MM.1S (cell line): Measurements from ENCODE around the gene GULP1.

ENCODE experiments used
- EZH2 ChIP-seq: fragments of 300-600 bp; sonication (generic); optimal IDR thresholded peaks from 2 replicates; pipeline ENCODE3; 2017; ENCODE audit warnings: low read depth, mild to moderate bottlenecking, antibody characterized with exemption, low read length, mixed read lengths
- EZH2phosphoT487 ChIP-seq: fragments of 300-600 bp; sonication (generic); IDR thresholded peaks from 2 replicates; pipeline ENCODE4 v1.6.1; 2018; ENCODE audit warnings: antibody characterized with exemption, low read length
- TF ChIP-seq, protein P1 (sequence below): fragments of 300-600 bp; sonication (generic); IDR thresholded peaks from 2 replicates; pipeline ENCODE4 v1.5.1; 2016; ENCODE audit warnings: antibody characterized with exemption, low read length, mixed read lengths

- TF ChIP-seq, protein P1, sequence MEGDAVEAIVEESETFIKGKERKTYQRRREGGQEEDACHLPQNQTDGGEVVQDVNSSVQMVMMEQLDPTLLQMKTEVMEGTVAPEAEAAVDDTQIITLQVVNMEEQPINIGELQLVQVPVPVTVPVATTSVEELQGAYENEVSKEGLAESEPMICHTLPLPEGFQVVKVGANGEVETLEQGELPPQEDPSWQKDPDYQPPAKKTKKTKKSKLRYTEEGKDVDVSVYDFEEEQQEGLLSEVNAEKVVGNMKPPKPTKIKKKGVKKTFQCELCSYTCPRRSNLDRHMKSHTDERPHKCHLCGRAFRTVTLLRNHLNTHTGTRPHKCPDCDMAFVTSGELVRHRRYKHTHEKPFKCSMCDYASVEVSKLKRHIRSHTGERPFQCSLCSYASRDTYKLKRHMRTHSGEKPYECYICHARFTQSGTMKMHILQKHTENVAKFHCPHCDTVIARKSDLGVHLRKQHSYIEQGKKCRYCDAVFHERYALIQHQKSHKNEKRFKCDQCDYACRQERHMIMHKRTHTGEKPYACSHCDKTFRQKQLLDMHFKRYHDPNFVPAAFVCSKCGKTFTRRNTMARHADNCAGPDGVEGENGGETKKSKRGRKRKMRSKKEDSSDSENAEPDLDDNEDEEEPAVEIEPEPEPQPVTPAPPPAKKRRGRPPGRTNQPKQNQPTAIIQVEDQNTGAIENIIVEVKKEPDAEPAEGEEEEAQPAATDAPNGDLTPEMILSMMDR, result no peak
- TF ChIP-seq EZH2 (no peak), EZH2phosphoT487 (no peak)
Measured at GRCh38 chr2:188601391-188601790, 309.7 kb downstream of the GULP1 start.
